Small intestine (tissue), 7 donors: ENCODE measurements around the gene NXF1. TPM values are rescaled to one million over a fixed set of nuclear protein-coding genes. Genes with fewer than 3 reads are reported as not detected.

Experiments used
- DNase-seq, 2 donors: peaks; one replicate each; pipeline versions ENCODE4 v3.0.0 to v3.0.0-alpha.2; 2013
- FAIRE-seq: peaks from 2 replicates; lab custom pipeline; 2012; peaks lifted over from hg19 to GRCh38; lab: Jason Lieb, UNC
- H3K27ac ChIP-seq, 3 donors: one replicate each; pipeline ENCODE4 v1.5.1; 2013; ENCODE audit warnings: low read length in 2 of 3, mild to moderate bottlenecking in 2 of 3, control low read depth in 1 of 3, inconsistent platforms in 1 of 3, low read depth in 1 of 3, moderate library complexity in 1 of 3
- H3K27me3 ChIP-seq, 3 donors: one replicate each; pipeline ENCODE4 v1.6.1; 2013; ENCODE audit warnings: low read length in 3 of 3, inconsistent platforms in 1 of 3; ENCODE audit not compliant: control insufficient read depth in 3 of 3, insufficient read depth in 3 of 3
- H3K36me3 ChIP-seq, 3 donors: one replicate each; pipeline ENCODE4 v1.6.1; 2013; ENCODE audit warnings: low read length in 3 of 3, inconsistent platforms in 1 of 3, low read depth in 1 of 3, mild to moderate bottlenecking in 1 of 3, moderate library complexity in 1 of 3; ENCODE audit not compliant: control insufficient read depth in 3 of 3, insufficient read depth in 2 of 3
- H3K4me1 ChIP-seq, 3 donors: one replicate each; pipeline ENCODE4 v1.6.1; 2013; ENCODE audit warnings: low read length in 2 of 3, inconsistent platforms in 1 of 3, low read depth in 1 of 3, mild to moderate bottlenecking in 1 of 3, moderate library complexity in 1 of 3; ENCODE audit not compliant: control insufficient read depth in 3 of 3, insufficient read depth in 2 of 3
- H3K4me3 ChIP-seq, 3 donors: one replicate each; pipeline ENCODE4 v1.5.1; 2013; ENCODE audit warnings: low read length in 3 of 3, control low read depth in 1 of 3, inconsistent platforms in 1 of 3, low read depth in 1 of 3, mild to moderate bottlenecking in 1 of 3, moderate library complexity in 1 of 3
- H3K9me3 ChIP-seq, 2 donors: one replicate each; pipeline ENCODE4 v1.6.1; 2013; ENCODE audit warnings: low read depth in 1 of 2, low read length in 1 of 2; ENCODE audit not compliant: control insufficient read depth in 2 of 2, insufficient read depth in 1 of 2
- WGBS, 3 donors: extraction: QIAGEN DNeasy Blood & Tissue Kit; methylation state at CpG; one replicate each; pipeline ENCODE4 v1.1.7; 2013; 5-methylcytosine and 5-hydroxymethylcytosine counted together
- polyA plus RNA-seq, 4 donors: library from polyadenylated mRNA; stranded (reverse) in 3 of 4; unstranded in 1 of 4; fragments of 200-250 nt in 3 of 4; fragments of 120-200 nt in 1 of 4; gene quantifications; one replicate each; pipeline versions ENCODE4 v1.2.1 to v1.2.3, GENCODE V29; 2013
- donor health status: healthy with polysubstance abuse.
- donor health status: control.
- donor health status: control.
- donor health status: Bipolar disorder and iron deficiency.
- donor health status: healthy.

Gene NXF1
- polyA plus RNA-seq, 4 donors: 48.2 to 188 (median 105) TPM

DNA sequence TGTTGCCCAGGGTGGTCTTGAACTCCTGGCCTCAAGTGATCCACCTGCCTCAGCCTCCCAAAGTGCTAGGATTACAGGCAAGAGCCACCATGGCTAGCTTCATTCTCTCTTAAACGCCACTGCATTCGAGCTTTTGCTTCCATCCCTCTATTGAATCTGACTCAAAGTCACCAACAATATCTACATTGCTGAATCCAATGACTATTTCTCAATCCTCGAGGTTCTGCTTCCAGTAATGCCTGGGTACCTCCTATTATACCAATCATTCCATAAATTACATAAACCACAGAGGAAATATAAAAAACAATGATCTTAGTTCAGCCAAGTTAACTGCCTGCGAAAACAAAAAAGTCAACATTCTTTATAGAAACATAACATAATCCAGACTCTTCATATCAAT is 11.9 kb upstream of the NXF1 start:
- FAIRE-seq (no peak), DNase-seq (no peak)
- H3K27me3 ChIP-seq: no peaks in the 10 kb centered on the region
- peaks cover 4 to 58% (median 7%) of the 10 kb centered on the region in 3 donors for H3K36me3 ChIP-seq
- H3K27ac ChIP-seq: no peak overlapping the region
- H3K4me1 ChIP-seq: no peaks in the 10 kb centered on the region
- 93 to 94% (median 93%) methylated on average over 4 of the region's 4 CpGs for WGBS, 3 donors
- no peak overlapping the region for H3K4me3 ChIP-seq
- no peaks in the 10 kb centered on the region for H3K9me3 ChIP-seq

DNA sequence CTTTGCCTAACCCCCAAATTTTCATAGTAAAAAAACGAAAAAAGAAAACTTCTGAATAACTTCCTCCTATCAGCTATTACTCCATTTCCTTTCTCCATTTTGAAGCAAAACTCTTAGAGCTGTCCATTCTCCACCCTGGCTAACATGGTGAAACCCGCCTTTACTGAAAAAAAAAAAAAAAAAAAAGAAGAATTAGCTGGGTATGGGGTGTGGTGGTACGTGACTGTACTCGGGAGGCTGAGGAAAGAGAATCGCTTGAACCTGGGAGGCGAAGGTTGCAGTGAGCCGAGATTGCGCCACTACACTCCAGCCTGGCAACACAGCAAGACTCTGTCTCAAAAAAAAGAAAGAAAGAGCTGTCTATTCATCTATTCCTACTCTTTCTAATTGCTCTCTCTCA is 11.3 kb upstream of the NXF1 start:
- 86 to 92% (median 91%) methylated on average over 8 of the region's 8 CpGs for WGBS, 3 donors
- H3K27me3 ChIP-seq: no peaks in the 10 kb centered on the region
- DNase-seq: no peak
- no peak overlapping the region for H3K4me3 ChIP-seq
- no peak overlapping the region for H3K27ac ChIP-seq
- FAIRE-seq: no peak
- H3K4me1 ChIP-seq: no peaks in the 10 kb centered on the region
- peaks cover 4 to 53% (median 6%) of the 10 kb centered on the region in 3 donors for H3K36me3 ChIP-seq
- H3K9me3 ChIP-seq: no peaks in the 10 kb centered on the region

DNA sequence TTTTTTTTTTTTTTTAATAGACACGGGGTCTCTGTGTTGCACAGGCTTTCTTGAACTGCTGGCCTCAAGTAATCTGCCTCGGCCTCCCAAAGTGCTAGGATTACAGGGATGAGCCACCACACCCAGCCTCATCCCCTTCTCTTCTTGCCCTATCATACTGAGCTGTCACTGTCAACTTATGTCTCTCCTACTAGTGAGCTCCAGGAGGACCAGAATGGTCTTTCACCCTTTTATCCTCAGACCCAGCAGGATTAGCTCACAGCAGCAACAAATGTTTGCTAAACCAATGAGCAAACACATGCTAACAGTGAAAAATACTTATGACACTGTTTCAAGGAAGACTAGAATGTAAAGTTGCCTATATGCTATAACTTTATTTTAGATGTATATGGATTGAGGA is 6.4 kb upstream of the NXF1 start:
- WGBS, 3 donors: 69 to 86% (median 83%) methylated on average over 2 of the region's 2 CpGs
- Histone ChIP-seq H3K27ac (no peak overlapping the region), H3K27me3 (no peaks in the 10 kb centered on the region), H3K36me3 (peaks cover 0 to 30% (median 2%) of the 10 kb centered on the region in 3 donors), H3K4me3 (no peak overlapping the region), H3K9me3 (no peaks in the 10 kb centered on the region), H3K4me1 (no peaks in the 10 kb centered on the region)
- no peak for FAIRE-seq
- DNase-seq: no peak

DNA sequence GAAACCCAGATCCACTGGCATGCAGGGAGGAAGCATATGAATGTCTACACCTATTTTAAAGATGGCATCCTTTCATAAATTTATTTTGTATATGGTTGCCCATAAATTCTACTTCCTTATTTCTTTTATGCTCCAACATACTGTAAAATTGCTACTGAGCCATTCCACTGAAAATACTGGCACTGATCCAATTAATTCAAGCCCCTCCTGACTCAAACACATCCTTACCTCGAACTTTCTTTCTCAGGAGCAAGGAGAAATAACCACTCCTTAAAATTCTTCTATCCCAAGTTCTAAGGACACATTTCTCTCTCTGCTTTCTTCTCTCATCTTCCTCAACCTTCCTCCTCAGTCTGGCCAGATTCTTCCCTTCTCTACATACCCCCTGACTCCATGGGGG is 5.5 kb upstream of the NXF1 start:
- no peak for DNase-seq
- peaks cover 0 to 35% (median 0%) of the 10 kb centered on the region in 3 donors for H3K36me3 ChIP-seq
- no peak overlapping the region for H3K27ac ChIP-seq
- peaks cover 0 to 5% (median 0%) of the 10 kb centered on the region in 3 donors for H3K4me1 ChIP-seq
- H3K9me3 ChIP-seq: no peaks in the 10 kb centered on the region
- 15 to 44% (median 20%) methylated on average over 1 of the region's 1 CpG for WGBS, 3 donors
- H3K27me3 ChIP-seq: no peaks in the 10 kb centered on the region
- H3K4me3 ChIP-seq: no peak overlapping the region
- FAIRE-seq: no peak

DNA sequence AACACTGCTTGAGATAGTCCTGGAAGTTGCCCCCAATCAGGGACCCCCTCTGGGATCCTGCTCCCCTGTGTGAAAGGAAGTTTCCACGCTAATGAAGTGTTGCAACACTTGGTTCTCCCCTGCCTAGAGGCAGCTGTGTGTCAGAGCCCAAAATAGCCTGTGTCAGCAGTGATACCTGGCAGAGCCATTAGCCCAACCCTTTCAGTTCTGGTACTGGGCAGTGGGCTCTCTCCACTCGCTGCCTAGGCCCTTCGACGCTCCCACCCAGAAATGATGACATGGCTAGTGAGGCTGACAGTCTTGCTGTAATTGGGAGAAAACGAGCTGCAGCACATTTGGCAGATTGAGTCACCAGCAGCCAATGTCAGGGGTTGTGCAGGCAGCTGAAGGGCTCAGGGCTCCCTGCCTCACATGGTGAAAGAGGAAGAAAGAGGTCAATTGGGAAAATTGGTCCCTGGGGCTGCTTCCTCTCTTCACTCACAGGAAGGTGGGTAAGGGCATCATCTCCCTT is 1.4 kb upstream of the NXF1 start:
- FAIRE-seq: no peak
- peaks cover 4 to 41% (median 6%) of the 10 kb centered on the region in 3 donors for H3K36me3 ChIP-seq
- H3K4me3 ChIP-seq: no peak overlapping the region
- no peaks in the 10 kb centered on the region for H3K27me3 ChIP-seq
- H3K9me3 ChIP-seq: no peaks in the 10 kb centered on the region
- peaks cover 0 to 13% (median 11%) of the 10 kb centered on the region in 3 donors for H3K4me1 ChIP-seq
- DNase-seq: no peak
- H3K27ac ChIP-seq: peak overlapping the region in 1 of 3 donors; percentile 30
- WGBS, 3 donors: 71 to 89% (median 85%) methylated on average over 5 of the region's 5 CpGs

DNA sequence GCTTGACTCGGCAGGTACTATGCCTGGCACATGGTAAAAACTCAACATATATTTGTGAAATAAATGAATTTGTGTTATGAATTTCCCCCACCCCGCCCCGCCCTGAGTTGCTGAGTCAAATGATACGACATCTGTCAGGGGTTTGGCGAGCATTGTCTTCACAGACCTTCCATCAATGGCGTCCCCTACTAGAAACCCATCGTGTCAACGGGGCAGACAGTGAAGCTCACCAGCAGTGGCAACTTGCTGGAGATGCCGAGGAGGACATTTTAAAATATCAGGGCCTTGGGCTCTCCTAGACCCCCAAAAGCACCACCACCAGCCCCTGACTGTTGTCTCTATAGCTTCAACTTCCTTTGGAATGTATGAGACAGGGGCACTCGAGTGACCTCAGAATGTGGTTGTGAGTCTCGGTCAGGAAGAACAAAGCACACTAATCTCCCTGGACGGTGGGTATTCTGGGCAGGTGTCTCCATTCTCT is 761 bp upstream of the NXF1 start:
- no peaks in the 10 kb centered on the region for H3K9me3 ChIP-seq
- 23 to 28% (median 26%) methylated on average over 12 of the region's 12 CpGs for WGBS, 3 donors

DNA sequence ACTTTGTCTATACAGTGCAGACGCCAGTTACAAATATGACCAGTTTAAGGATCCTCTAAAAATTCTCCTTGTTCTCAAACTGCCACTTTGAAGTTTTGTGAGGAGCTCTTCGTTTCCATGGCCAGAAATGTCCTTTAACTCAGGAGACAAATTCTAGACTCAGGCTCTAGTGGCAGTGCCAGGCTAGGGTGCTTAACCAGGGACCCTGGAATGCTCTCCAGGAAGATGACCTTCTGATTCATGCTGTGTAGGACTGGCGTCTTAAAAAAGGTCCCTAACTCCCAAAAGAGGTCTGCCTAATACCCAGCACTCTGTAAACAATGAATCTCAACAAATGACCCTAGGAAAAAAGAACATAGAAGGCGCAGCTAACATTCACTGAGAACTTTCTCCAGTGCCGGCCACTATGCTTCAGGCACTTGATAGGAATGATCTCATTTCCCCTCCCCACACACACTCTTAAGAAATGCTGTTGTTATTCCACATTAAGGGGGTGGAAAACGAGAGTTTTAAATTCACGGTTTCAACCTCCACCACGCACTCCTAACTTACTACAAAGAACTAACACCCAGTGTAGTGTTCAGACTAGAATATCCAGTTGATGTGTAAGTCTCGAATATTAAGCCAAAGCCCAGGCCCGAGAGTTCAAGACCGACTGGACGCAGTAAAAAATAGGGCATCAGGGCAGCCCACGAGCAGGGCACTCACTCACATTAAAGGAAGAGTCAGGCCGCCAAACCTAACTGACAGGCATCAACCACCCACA is 747 bp downstream of the NXF1 start:
- Histone ChIP-seq H3K4me1 (peaks cover 0 to 13% (median 11%) of the 10 kb centered on the region in 3 donors), H3K9me3 (no peaks in the 10 kb centered on the region), H3K27ac (peak overlapping the region; percentile 70 to 95 (median 82)), H3K36me3 (peaks cover 21 to 63% (median 24%) of the 10 kb centered on the region in 3 donors), H3K27me3 (no peaks in the 10 kb centered on the region), H3K4me3 (peak overlapping the region; percentile 75 to 94 (median 79))
- 2 to 3% (median 3%) methylated on average over 14 of the region's 14 CpGs for WGBS, 3 donors
- DNase-seq (peak in 1 of 2 donors; percentile 27), FAIRE-seq (no peak)

More for the DNA sequence above, 761 bp upstream of the NXF1 start:
- H3K27ac ChIP-seq: peak overlapping the region; percentile 48 to 83 (median 80)
- H3K4me3 ChIP-seq: peak overlapping the region; percentile 46 to 79 (median 75)
- FAIRE-seq: no peak
- H3K36me3 ChIP-seq: peaks cover 11 to 48% (median 12%) of the 10 kb centered on the region in 3 donors
- DNase-seq: no peak
- peaks cover 0 to 13% (median 11%) of the 10 kb centered on the region in 3 donors for H3K4me1 ChIP-seq
- no peaks in the 10 kb centered on the region for H3K27me3 ChIP-seq

DNA sequence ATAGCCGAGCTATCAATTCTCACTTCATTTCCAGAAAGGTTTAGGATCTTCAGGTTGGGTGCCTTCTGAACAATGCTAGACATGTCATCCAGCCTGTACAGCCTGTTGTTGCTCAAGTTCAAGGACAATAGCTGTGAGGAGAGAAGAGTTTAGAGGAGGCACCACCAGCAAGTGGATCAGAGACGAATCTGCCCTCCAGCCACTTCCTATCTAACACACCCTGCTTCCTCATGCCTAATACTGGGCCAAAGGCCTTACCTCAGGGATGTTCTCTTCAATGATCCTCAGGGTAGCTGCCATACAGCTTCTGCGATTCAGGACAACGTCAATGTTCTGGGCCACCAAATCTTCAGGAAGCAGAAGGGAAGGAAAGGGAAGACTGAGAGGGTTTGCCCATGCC is 4.2 kb downstream of the NXF1 start:
- DNase-seq: no peak
- H3K27ac ChIP-seq: no peak overlapping the region
- FAIRE-seq: no peak
- WGBS, 3 donors: 85 to 87% (median 86%) methylated on average over 4 of the region's 4 CpGs
- H3K4me3 ChIP-seq: no peak overlapping the region
- H3K27me3 ChIP-seq: no peaks in the 10 kb centered on the region
- H3K4me1 ChIP-seq: peaks cover 0 to 12% (median 11%) of the 10 kb centered on the region in 3 donors
- H3K36me3 ChIP-seq: peaks cover 32 to 77% (median 45%) of the 10 kb centered on the region in 3 donors
- H3K9me3 ChIP-seq: no peaks in the 10 kb centered on the region
